ENCODE data around the gene DRD5.

DRD5 gene

GRCh38 chr4:9816285-9816684 lies 34.9 kb downstream of the DRD5 start:
- DNase-seq (ENCODE audit: low read depth in 2 of 2): no peak

GRCh38 chr4:9820343-9820742 lies 38.9 kb downstream of the DRD5 start:
- no peak for DNase-seq (ENCODE audit: low read depth in 2 of 2)

GRCh38 chr4:9825049-9825448 lies 43.6 kb downstream of the DRD5 start:
- no peak for DNase-seq (ENCODE audit: low read depth in 2 of 2)

GRCh38 chr4:9826551-9826950 lies 45.1 kb downstream of the DRD5 start:
- DNase-seq (ENCODE audit: low read depth in 2 of 2): no peak

- no peak for DNase-seq (ENCODE audit: low read depth in 2 of 2)
These were observed 51.2 kb downstream of the DRD5 start for GRCh38 chr4:9832640-9833039.

GRCh38 chr4:9833421-9833820 lies 52.0 kb downstream of the DRD5 start:
- no peak for DNase-seq (ENCODE audit: low read depth in 2 of 2)

All from stimulated activated CD4-positive, alpha-beta T cell treated with anti-CD3 and anti-CD28 coated beads, Interleukin-4, amount 100 ng/mL, for 48 hours (primary cell).